ENCODE data around the gene ALDH1B1. TPM values are rescaled to one million over a fixed set of nuclear protein-coding genes. Genes with fewer than 3 reads are reported as not detected.
"Not testable (repeated sequence)": the region's sequence is repeated elsewhere in the genome, so short reads cannot be mapped to it uniquely, and the experiment has no call there.

Gene ALDH1B1
- polyA plus RNA-seq, 1 donor, result 101 TPM

GRCh38 chr9:38394416-38394815, 1.9 kb downstream of the ALDH1B1 start:
- peak in 1 of 2 donors; percentile 61 for DNase-seq
- Histone ChIP-seq H3K27me3 (ENCODE audit: control insufficient read depth, insufficient read depth, low read length) (no peaks in the 10 kb centered on the region), H3K4me1 (ENCODE audit: control insufficient read depth, insufficient read depth, low read length) (peaks cover 50% of the 10 kb centered on the region), H3K4me3 (ENCODE audit: low read length) (peak overlapping the region; percentile 85), H3K27ac (ENCODE audit: low read length) (peak overlapping the region; percentile 89), H3K9me3 (ENCODE audit: control insufficient read depth, low read depth, low read length) (peaks cover 5% of the 10 kb centered on the region), H3K36me3 (ENCODE audit: control insufficient read depth, insufficient read depth, low read length) (peaks cover 44% of the 10 kb centered on the region)
- WGBS (ENCODE audit: insufficient coverage, low lambda C conversion rate), result no CpG with 5 or more reads among the region's 9 CpGs

DNA sequence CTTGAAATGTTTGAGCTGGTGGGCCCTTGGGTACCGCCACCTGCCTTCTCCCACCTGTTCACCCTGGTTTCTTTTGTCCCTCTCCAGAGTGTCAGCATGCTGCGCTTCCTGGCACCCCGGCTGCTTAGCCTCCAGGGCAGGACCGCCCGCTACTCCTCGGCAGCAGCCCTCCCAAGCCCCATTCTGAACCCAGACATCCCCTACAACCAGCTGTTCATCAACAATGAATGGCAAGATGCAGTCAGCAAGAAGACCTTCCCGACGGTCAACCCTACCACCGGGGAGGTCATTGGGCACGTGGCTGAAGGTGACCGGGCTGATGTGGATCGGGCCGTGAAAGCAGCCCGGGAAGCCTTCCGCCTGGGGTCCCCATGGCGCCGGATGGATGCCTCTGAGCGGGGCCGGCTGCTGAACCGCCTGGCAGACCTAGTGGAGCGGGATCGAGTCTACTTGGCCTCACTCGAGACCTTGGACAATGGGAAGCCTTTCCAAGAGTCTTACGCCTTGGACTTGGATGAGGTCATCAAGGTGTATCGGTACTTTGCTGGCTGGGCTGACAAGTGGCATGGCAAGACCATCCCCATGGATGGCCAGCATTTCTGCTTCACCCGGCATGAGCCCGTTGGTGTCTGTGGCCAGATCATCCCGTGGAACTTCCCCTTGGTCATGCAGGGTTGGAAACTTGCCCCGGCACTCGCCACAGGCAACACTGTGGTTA, 3.3 kb downstream of the ALDH1B1 start:
- H3K9me3 ChIP-seq (ENCODE audit: control insufficient read depth, low read depth, low read length), result peaks cover 5% of the 10 kb centered on the region
- no peak overlapping the region for H3K4me3 ChIP-seq (ENCODE audit: low read length)
- H3K27ac ChIP-seq (ENCODE audit: low read length), result no peak overlapping the region
- WGBS (ENCODE audit: insufficient coverage, low lambda C conversion rate), result no CpG with 5 or more reads among the region's 30 CpGs
- peaks cover 36% of the 10 kb centered on the region for H3K4me1 ChIP-seq (ENCODE audit: control insufficient read depth, insufficient read depth, low read length)
- peaks cover 47% of the 10 kb centered on the region for H3K36me3 ChIP-seq (ENCODE audit: control insufficient read depth, insufficient read depth, low read length)
- H3K27me3 ChIP-seq (ENCODE audit: control insufficient read depth, insufficient read depth, low read length), result no peaks in the 10 kb centered on the region
- no peak for DNase-seq

DNA sequence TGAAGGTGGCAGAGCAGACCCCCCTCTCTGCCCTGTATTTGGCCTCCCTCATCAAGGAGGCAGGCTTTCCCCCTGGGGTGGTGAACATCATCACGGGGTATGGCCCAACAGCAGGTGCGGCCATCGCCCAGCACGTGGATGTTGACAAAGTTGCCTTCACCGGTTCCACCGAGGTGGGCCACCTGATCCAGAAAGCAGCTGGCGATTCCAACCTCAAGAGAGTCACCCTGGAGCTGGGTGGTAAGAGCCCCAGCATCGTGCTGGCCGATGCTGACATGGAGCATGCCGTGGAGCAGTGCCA, 3.8 kb downstream of the ALDH1B1 start:
- no CpG with 5 or more reads among the region's 10 CpGs for WGBS (ENCODE audit: insufficient coverage, low lambda C conversion rate)
- no peak for DNase-seq
- no peak overlapping the region for H3K27ac ChIP-seq (ENCODE audit: low read length)

DNA sequence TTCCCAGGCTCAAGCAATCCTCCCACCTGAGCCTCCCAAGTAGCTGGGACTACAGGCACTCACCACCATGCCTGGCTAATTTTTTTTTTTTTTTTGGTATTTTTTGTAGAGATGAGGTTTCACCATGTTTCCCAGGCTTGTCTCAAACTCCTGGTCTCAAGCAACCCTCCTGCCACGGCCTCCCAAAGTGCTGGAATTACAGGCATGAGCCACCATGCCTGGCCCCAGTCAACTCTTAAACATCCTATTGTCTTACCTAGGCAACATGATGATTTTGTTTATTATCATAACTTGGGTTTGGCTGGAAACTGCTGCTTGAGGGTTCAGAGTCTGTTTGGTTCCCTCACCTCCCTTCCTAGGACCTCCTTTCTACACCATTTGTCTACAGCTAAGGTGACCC, 6.7 kb downstream of the ALDH1B1 start:
- Histone ChIP-seq H3K36me3 (ENCODE audit: control insufficient read depth, insufficient read depth, low read length) (peaks cover 47% of the 10 kb centered on the region), H3K4me1 (ENCODE audit: control insufficient read depth, insufficient read depth, low read length) (peaks cover 22% of the 10 kb centered on the region)
- not testable (repeated sequence) for H3K9me3 ChIP-seq (ENCODE audit: control insufficient read depth, low read depth, low read length); H3K27me3 ChIP-seq (ENCODE audit: control insufficient read depth, insufficient read depth, low read length); H3K4me3 ChIP-seq (ENCODE audit: low read length); DNase-seq; H3K27ac ChIP-seq (ENCODE audit: low read length)
- no CpG with 5 or more reads among the region's 1 CpG for WGBS (ENCODE audit: insufficient coverage, low lambda C conversion rate)

More for the DNA sequence above, 3.8 kb downstream of the ALDH1B1 start:
- Histone ChIP-seq H3K4me1 (ENCODE audit: control insufficient read depth, insufficient read depth, low read length) (peaks cover 31% of the 10 kb centered on the region), H3K36me3 (ENCODE audit: control insufficient read depth, insufficient read depth, low read length) (peaks cover 47% of the 10 kb centered on the region), H3K27me3 (ENCODE audit: control insufficient read depth, insufficient read depth, low read length) (no peaks in the 10 kb centered on the region), H3K9me3 (ENCODE audit: control insufficient read depth, low read depth, low read length) (peaks cover 5% of the 10 kb centered on the region), H3K4me3 (ENCODE audit: low read length) (no peak overlapping the region)

DNA sequence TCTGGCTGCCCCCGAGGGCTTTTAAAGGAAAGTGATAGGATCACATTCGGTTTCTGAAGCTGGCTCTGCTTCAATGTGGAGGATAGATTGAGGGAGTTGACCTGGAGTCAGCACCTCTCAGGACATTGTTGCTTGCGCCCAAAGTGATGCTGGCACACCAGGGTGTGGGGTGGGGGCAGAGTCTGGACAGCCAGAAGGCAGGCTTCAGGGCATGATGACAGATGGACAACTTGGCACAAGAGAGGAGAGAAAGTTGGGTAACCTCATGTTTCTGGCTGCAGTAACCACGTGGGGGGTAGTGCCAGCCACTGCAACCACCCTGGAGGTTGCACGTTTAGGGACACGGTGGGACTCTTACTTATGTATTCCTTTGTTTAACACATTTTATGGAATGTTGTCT, 9.5 kb downstream of the ALDH1B1 start:
- Histone ChIP-seq H3K36me3 (ENCODE audit: control insufficient read depth, insufficient read depth, low read length) (peaks cover 22% of the 10 kb centered on the region), H3K4me3 (ENCODE audit: low read length) (no peak overlapping the region), H3K27me3 (ENCODE audit: control insufficient read depth, insufficient read depth, low read length) (peaks cover 4% of the 10 kb centered on the region), H3K9me3 (ENCODE audit: control insufficient read depth, low read depth, low read length) (no peaks in the 10 kb centered on the region), H3K27ac (ENCODE audit: low read length) (no peak overlapping the region), H3K4me1 (ENCODE audit: control insufficient read depth, insufficient read depth, low read length) (peaks cover 2% of the 10 kb centered on the region)
- no CpG with 5 or more reads among the region's 6 CpGs for WGBS (ENCODE audit: insufficient coverage, low lambda C conversion rate)
- DNase-seq, result no peak

DNA sequence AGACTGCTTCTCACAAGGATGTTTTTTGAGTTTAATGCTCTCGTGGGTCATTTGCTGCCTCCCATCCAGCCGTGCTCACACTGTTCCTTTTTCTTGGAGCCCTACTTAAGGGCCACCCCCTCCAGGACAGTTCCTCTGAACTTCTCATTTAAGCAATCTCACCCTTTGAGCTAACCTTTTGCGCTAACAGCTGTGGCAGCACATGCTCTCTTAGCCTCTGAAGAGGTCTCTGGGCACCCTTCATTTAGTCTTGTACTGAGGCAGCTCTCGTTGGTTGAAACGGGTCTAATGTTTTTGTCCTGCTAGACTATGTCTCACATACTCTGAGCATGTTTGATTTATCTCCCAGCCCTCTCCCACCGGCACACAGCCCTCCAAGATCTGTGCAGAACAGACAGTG, 11.8 kb downstream of the ALDH1B1 start:
- no peaks in the 10 kb centered on the region for H3K4me1 ChIP-seq (ENCODE audit: control insufficient read depth, insufficient read depth, low read length)
- peaks cover 3% of the 10 kb centered on the region for H3K36me3 ChIP-seq (ENCODE audit: control insufficient read depth, insufficient read depth, low read length)
- no CpG with 5 or more reads among the region's 6 CpGs for whole genome bisulfite sequencing (ENCODE audit: insufficient coverage, low lambda C conversion rate)
- no peak overlapping the region for H3K4me3 ChIP-seq (ENCODE audit: low read length)
- H3K27ac ChIP-seq (ENCODE audit: low read length), result no peak overlapping the region
- no peaks in the 10 kb centered on the region for H3K9me3 ChIP-seq (ENCODE audit: control insufficient read depth, low read depth, low read length)
- H3K27me3 ChIP-seq (ENCODE audit: control insufficient read depth, insufficient read depth, low read length), result peaks cover 4% of the 10 kb centered on the region
- DNase-seq, result no peak

GRCh38 chr9:38405785-38406184, 13.3 kb downstream of the ALDH1B1 start:
- H3K4me3 ChIP-seq (ENCODE audit: low read length), result no peak overlapping the region
- WGBS (ENCODE audit: insufficient coverage, low lambda C conversion rate), result no CpG with 5 or more reads among the region's 3 CpGs
- no peaks in the 10 kb centered on the region for H3K4me1 ChIP-seq (ENCODE audit: control insufficient read depth, insufficient read depth, low read length)
- H3K27me3 ChIP-seq (ENCODE audit: control insufficient read depth, insufficient read depth, low read length), result peaks cover 4% of the 10 kb centered on the region
- no peak overlapping the region for H3K27ac ChIP-seq (ENCODE audit: low read length)
- DNase-seq, result no peak
- H3K36me3 ChIP-seq (ENCODE audit: control insufficient read depth, insufficient read depth, low read length), result no peaks in the 10 kb centered on the region
- no peaks in the 10 kb centered on the region for H3K9me3 ChIP-seq (ENCODE audit: control insufficient read depth, low read depth, low read length)

DNA sequence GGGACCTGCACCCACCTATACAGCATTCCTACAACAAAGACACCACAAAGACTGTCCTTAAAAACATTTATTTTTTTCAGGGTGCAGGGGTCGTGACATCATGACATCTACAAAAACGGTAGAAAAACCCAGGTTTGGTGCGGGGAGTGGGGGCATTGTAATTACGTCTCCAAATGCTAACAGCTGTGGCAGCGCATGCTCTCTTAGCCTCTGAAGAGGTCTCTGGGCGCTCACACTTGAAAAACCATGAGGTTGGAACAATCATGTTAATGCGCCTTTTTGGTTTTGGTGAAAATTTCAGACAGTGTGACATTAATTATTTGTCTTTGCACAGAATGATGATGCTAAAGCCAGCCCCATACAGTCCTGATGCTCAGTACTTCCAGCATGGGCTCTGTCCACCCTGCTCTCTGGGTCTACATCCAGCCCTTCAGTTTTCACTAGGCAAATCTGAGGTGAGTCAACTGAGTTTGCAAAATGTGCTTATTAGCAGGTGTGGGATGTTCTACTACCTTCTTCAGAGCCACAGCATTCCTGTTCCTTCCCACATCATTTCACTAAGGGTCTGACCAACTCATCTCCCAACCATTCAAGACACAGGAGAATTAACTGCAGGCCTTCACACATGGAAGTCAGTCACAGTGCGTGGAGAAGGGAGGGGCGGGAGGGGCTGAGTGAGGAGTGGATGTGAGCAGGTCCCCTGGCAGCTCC, 14.1 kb downstream of the ALDH1B1 start:
- no CpG with 5 or more reads among the region's 9 CpGs for WGBS (ENCODE audit: insufficient coverage, low lambda C conversion rate)
- no peak for DNase-seq
- H3K36me3 ChIP-seq (ENCODE audit: control insufficient read depth, insufficient read depth, low read length), result no peaks in the 10 kb centered on the region

GRCh38 chr9:38408719-38409118, 16.2 kb downstream of the ALDH1B1 start:
- Histone ChIP-seq H3K4me3 (ENCODE audit: low read length) (no peak overlapping the region), H3K27ac (ENCODE audit: low read length) (no peak overlapping the region), H3K27me3 (ENCODE audit: control insufficient read depth, insufficient read depth, low read length) (peaks cover 13% of the 10 kb centered on the region), H3K4me1 (ENCODE audit: control insufficient read depth, insufficient read depth, low read length) (no peaks in the 10 kb centered on the region), H3K36me3 (ENCODE audit: control insufficient read depth, insufficient read depth, low read length) (no peaks in the 10 kb centered on the region), H3K9me3 (ENCODE audit: control insufficient read depth, low read depth, low read length) (no peaks in the 10 kb centered on the region)
- DNase-seq, result no peak
- WGBS (ENCODE audit: insufficient coverage, low lambda C conversion rate), result 83% methylated on average over 2 of the region's 4 CpGs

More for the DNA sequence above, 14.1 kb downstream of the ALDH1B1 start:
- Histone ChIP-seq H3K4me1 (ENCODE audit: control insufficient read depth, insufficient read depth, low read length) (no peaks in the 10 kb centered on the region), H3K27me3 (ENCODE audit: control insufficient read depth, insufficient read depth, low read length) (peaks cover 4% of the 10 kb centered on the region), H3K4me3 (ENCODE audit: low read length) (no peak overlapping the region), H3K27ac (ENCODE audit: low read length) (no peak overlapping the region), H3K9me3 (ENCODE audit: control insufficient read depth, low read depth, low read length) (no peaks in the 10 kb centered on the region)

GRCh38 chr9:38412751-38413150, 20.2 kb downstream of the ALDH1B1 start:
- H3K27ac ChIP-seq (ENCODE audit: low read length), result no peak overlapping the region
- H3K9me3 ChIP-seq (ENCODE audit: control insufficient read depth, low read depth, low read length), result no peaks in the 10 kb centered on the region
- no peaks in the 10 kb centered on the region for H3K4me1 ChIP-seq (ENCODE audit: control insufficient read depth, insufficient read depth, low read length)
- H3K36me3 ChIP-seq (ENCODE audit: control insufficient read depth, insufficient read depth, low read length), result no peaks in the 10 kb centered on the region
- WGBS (ENCODE audit: insufficient coverage, low lambda C conversion rate), result no CpG with 5 or more reads among the region's 6 CpGs
- no peak overlapping the region for H3K4me3 ChIP-seq (ENCODE audit: low read length)
- DNase-seq, result no peak
- H3K27me3 ChIP-seq (ENCODE audit: control insufficient read depth, insufficient read depth, low read length), result peaks cover 9% of the 10 kb centered on the region

- H3K27ac ChIP-seq (ENCODE audit: low read length), result no peak overlapping the region
- H3K27me3 ChIP-seq (ENCODE audit: control insufficient read depth, insufficient read depth, low read length), result peaks cover 9% of the 10 kb centered on the region
- no peak for DNase-seq
- no peaks in the 10 kb centered on the region for H3K36me3 ChIP-seq (ENCODE audit: control insufficient read depth, insufficient read depth, low read length)
- H3K9me3 ChIP-seq (ENCODE audit: control insufficient read depth, low read depth, low read length), result no peaks in the 10 kb centered on the region
- no peak overlapping the region for H3K4me3 ChIP-seq (ENCODE audit: low read length)
- H3K4me1 ChIP-seq (ENCODE audit: control insufficient read depth, insufficient read depth, low read length), result no peaks in the 10 kb centered on the region
- 57% methylated on average over 3 of the region's 7 CpGs for WGBS (ENCODE audit: insufficient coverage, low lambda C conversion rate)
Measured at GRCh38 chr9:38413283-38413682, 20.8 kb downstream of the ALDH1B1 start.
